Measurements from ENCODE around the gene BRPF1. TPM values are rescaled to one million over a fixed set of nuclear protein-coding genes. Genes with fewer than 3 reads are reported as not detected.

Gene BRPF1
- polyA plus RNA-seq, 1 donor from 2014 or later = 14.2 TPM

GRCh38 chr3:9791790-9792404 is 60.4 kb downstream of the BRPF1 start:
- Mint-ChIP-seq H3K36me3 (peaks cover 15% of the 10 kb centered on the region), H3K27ac (peak overlapping the region; percentile 75 to 99 (median 97)), H3K27me3 (no peaks in the 10 kb centered on the region), H3K4me1 (peaks cover 22 to 42% (median 33%) of the 10 kb centered on the region in 3 donors), H3K9me3 (no peaks in the 10 kb centered on the region), H3K4me3 (peak overlapping the region; percentile 78 to 97 (median 96))

DNA sequence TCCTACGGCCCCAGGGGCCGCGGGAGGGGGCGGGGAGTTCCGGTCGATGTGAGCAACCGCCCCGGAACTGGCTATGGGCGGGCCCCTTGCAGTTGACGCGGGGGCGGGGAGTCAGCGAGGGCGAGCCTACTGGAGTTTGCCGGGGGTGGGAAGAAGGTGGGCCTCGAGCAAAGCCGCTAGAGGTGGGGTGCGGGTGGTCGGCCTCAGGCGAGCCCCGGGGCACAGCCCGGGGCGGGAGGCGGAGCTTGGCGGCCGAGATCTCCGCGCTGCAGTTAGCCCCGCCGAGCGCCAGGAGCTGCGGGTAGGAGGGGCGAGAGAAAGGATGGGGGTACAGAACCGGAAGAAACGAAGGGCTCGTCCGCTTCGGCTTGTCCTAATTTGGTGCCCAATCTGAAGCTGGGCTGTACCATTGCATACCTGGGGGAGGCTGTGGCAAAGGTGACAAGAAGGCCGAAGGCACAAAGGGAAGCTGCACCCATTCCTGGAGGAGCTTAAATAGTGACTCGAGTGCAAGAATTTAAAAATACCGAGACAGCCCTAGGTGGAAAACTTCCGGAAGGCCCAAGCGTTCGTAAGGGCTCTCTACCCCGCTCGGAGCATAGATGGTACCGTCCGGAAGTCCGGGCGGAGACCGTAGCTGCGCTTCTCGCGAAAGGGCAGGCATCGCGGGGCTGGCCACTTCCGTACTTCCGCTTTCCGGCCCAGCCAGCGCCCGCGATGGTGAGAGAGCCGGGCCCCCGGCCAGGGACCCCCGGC is 61.0 kb downstream of the BRPF1 start, which contains the start of the genes ARPC4 and TADA3:
Gene ARPC4 (plus strand): TSS at position 678 of the 756 bp plus-strand sequence. CDS start 40 bp downstream, at position 718.
Gene TADA3 (minus strand): TSS at position 69 of the 756 bp plus-strand sequence. CDS start 1,007 bp downstream, outside the sequence.
- Mint-ChIP-seq H3K36me3 (peaks cover 11% of the 10 kb centered on the region), H3K4me3 (peak within 1 kb of the TSS; percentile 78 to 97 (median 96)), H3K27me3 (no peaks in the 10 kb centered on the region), H3K27ac (peak within 1 kb of the TSS; percentile 75 to 99 (median 97)), H3K9me3 (no peaks in the 10 kb centered on the region), H3K4me1 (peaks cover 24 to 45% (median 40%) of the 10 kb centered on the region in 3 donors)

- no peaks in the 10 kb centered on the region for H3K9me3 Mint-ChIP-seq
- H3K27me3 Mint-ChIP-seq = no peaks in the 10 kb centered on the region
- peak overlapping the region; percentile 75 to 99 (median 97) for H3K27ac Mint-ChIP-seq
- H3K4me1 Mint-ChIP-seq = peaks cover 21 to 44% (median 40%) of the 10 kb centered on the region in 3 donors
- peaks cover 10% of the 10 kb centered on the region for H3K36me3 Mint-ChIP-seq
- H3K4me3 Mint-ChIP-seq = peak overlapping the region; percentile 78 to 97 (median 96)
Observed at GRCh38 chr3:9793161-9793781, 61.7 kb downstream of the BRPF1 start.

DNA sequence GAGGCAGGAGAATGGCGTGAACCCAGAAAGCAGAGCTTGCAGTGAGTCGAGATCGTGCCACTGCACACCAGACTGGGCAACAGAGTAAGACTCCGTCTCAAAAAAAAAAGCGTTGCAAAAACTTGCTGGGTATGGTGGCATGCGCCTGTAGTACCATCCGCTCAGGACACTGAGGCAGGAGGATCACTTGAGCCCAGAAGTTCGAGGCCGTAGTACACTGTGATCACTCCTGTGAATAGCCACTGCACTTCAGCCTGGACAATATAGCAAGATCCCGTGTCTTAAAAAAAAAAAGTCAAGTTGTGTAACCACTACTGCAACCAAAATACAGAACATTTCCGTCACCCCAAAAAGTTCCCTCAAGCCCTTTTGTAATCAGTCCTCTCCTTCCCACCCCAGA is 62.9 kb downstream of the BRPF1 start:
- H3K27me3 Mint-ChIP-seq = no peaks in the 10 kb centered on the region
- peak overlapping the region; percentile 53 to 97 (median 87) for H3K4me3 Mint-ChIP-seq
- peak overlapping the region in 2 of 3 donors; percentile 51 to 75 for H3K27ac Mint-ChIP-seq
- H3K36me3 Mint-ChIP-seq = peaks cover 7% of the 10 kb centered on the region
- no peaks in the 10 kb centered on the region for H3K9me3 Mint-ChIP-seq
- H3K4me1 Mint-ChIP-seq = peaks cover 21 to 42% (median 36%) of the 10 kb centered on the region in 3 donors

DNA sequence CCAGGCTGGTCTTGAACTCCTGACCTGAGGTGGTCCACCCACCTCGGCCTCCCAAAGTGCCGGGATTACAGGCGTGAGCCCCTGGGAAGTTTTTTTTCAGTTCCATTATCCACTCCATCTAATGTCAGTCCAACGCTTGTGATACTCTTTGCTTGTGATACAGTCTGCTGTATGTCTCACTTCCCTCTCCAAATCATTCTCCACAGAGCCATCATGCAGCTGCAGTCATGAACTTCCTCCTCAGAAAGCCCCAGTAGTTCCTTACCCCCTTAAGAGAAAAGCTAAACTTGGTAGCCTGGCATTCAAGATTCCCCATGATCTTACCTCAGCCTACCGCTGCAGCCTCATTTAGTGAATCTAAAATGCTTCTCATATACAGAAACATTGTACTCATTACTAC is 63.7 kb downstream of the BRPF1 start:
- peaks cover 21 to 39% (median 36%) of the 10 kb centered on the region in 3 donors for H3K4me1 Mint-ChIP-seq
- peak overlapping the region; percentile 51 to 90 (median 75) for H3K27ac Mint-ChIP-seq

GRCh38 chr3:9797196-9797945 is 65.8 kb downstream of the BRPF1 start:
- Mint-ChIP-seq H3K4me1 (peaks cover 16 to 27% (median 23%) of the 10 kb centered on the region in 3 donors), H3K27me3 (no peaks in the 10 kb centered on the region), H3K36me3 (peaks cover 4% of the 10 kb centered on the region)

More for the DNA sequence above, 63.7 kb downstream of the BRPF1 start:
- Mint-ChIP-seq H3K27me3 (no peaks in the 10 kb centered on the region), H3K4me3 (peak overlapping the region; percentile 75 to 97 (median 81)), H3K36me3 (peaks cover 6% of the 10 kb centered on the region), H3K9me3 (no peaks in the 10 kb centered on the region)

More at GRCh38 chr3:9797196-9797945, 65.8 kb downstream of the BRPF1 start:
- Mint-ChIP-seq H3K27ac (no peak overlapping the region), H3K9me3 (no peaks in the 10 kb centered on the region), H3K4me3 (no peak overlapping the region)

Other genes starting within 250 kb of the BRPF1 start
- gene LHFPL4, start 177.9 kb upstream of the BRPF1 start, polyA plus RNA-seq = not detected
- gene MTMR14, start 82.2 kb upstream of the BRPF1 start, polyA plus RNA-seq = 128 TPM
- gene CPNE9, start 27.9 kb upstream of the BRPF1 start, polyA plus RNA-seq = not detected
- 20.7 TPM for gene OGG1, start 18.2 kb downstream of the BRPF1 start, polyA plus RNA-seq
- gene CAMK1, start 38.2 kb downstream of the BRPF1 start, polyA plus RNA-seq = 0.65 TPM
- gene TADA3, start 60.7 kb downstream of the BRPF1 start, polyA plus RNA-seq = 52.6 TPM
- gene ARPC4, start 61.3 kb downstream of the BRPF1 start, polyA plus RNA-seq = 262 TPM
- 10.5 TPM for gene TTLL3, start 78.5 kb downstream of the BRPF1 start, polyA plus RNA-seq
- 57.9 TPM for gene RPUSD3, start 112.3 kb downstream of the BRPF1 start, polyA plus RNA-seq
- 0.80 TPM for gene CIDEC, start 148.5 kb downstream of the BRPF1 start, polyA plus RNA-seq
- gene JAGN1, start 158.9 kb downstream of the BRPF1 start, polyA plus RNA-seq = 46.4 TPM
- gene IL17RE, start 171.1 kb downstream of the BRPF1 start, polyA plus RNA-seq = not detected
- gene IL17RC, start 185.4 kb downstream of the BRPF1 start, polyA plus RNA-seq = 6.7 TPM
- 17.7 TPM for gene CRELD1, start 202.1 kb downstream of the BRPF1 start, polyA plus RNA-seq
- gene PRRT3, start 220.7 kb downstream of the BRPF1 start, polyA plus RNA-seq = 2.0 TPM

Measured in IgD-negative memory B cell (primary cell).